Esophagus (tissue), 2 donors: ENCODE measurements around the gene DCP1B. TPM values are rescaled to one million over a fixed set of nuclear protein-coding genes. Genes with fewer than 3 reads are reported as not detected.

Experiments
- H3K27ac ChIP-seq, 2 donors: one replicate each; pipeline ENCODE4 v1.5.1; 2013; ENCODE audit warnings: low read depth in 2 of 2, mild to moderate bottlenecking in 2 of 2, inconsistent platforms in 1 of 2, low read length in 1 of 2, moderate library complexity in 1 of 2
- H3K27me3 ChIP-seq, 2 donors: one replicate each; pipeline ENCODE4 v1.6.1; 2013; ENCODE audit warnings: low read length in 2 of 2, control low read depth in 1 of 2, mild to moderate bottlenecking in 1 of 2; ENCODE audit not compliant: insufficient read depth in 2 of 2, control insufficient read depth in 1 of 2
- H3K36me3 ChIP-seq, 2 donors: one replicate each; pipeline ENCODE4 v1.6.1; 2013; ENCODE audit warnings: low read length in 1 of 2; ENCODE audit not compliant: control insufficient read depth in 2 of 2, insufficient read depth in 2 of 2
- H3K4me1 ChIP-seq, 2 donors: one replicate each; pipeline ENCODE4 v1.6.1; 2013; ENCODE audit warnings: low read length in 1 of 2; ENCODE audit not compliant: control insufficient read depth in 2 of 2, insufficient read depth in 2 of 2
- H3K4me3 ChIP-seq, 2 donors: one replicate each; pipeline ENCODE4 v1.5.1; 2013; ENCODE audit warnings: low read length in 2 of 2, mild to moderate bottlenecking in 2 of 2, low read depth in 1 of 2, moderate library complexity in 1 of 2
- H3K9me3 ChIP-seq, 2 donors: one replicate each; pipeline ENCODE4 v1.6.1; 2013; ENCODE audit warnings: mild to moderate bottlenecking in 2 of 2, low read depth in 1 of 2, low read length in 1 of 2, moderate library complexity in 1 of 2; ENCODE audit not compliant: control insufficient read depth in 2 of 2, insufficient read depth in 1 of 2
- WGBS, 2 donors: extraction: QIAGEN DNeasy Blood & Tissue Kit; methylation state at CpG; one replicate each; pipeline ENCODE4 v1.1.7; 2013; 5-methylcytosine and 5-hydroxymethylcytosine counted together
- polyA plus RNA-seq, 2 donors: library from polyadenylated mRNA; stranded (reverse); fragments of 200-250 nt; gene quantifications; one replicate each; pipeline ENCODE4 v1.2.3, GENCODE V29; 2013
- donor health status: healthy with polysubstance abuse.
- donor health status: Bipolar disorder and iron deficiency.

DCP1B gene
- polyA plus RNA-seq, 2 donors = 2.6 to 5.2 TPM

GRCh38 chr12:2003676-2004112, 563 bp downstream of the DCP1B start:
- Histone ChIP-seq H3K4me3 (peak overlapping the region; percentile 73 to 99), H3K27ac (peak overlapping the region; percentile 90 to 95), H3K27me3 (no peaks in the 10 kb centered on the region), H3K4me1 (no peaks in the 10 kb centered on the region), H3K36me3 (no peaks in the 10 kb centered on the region), H3K9me3 (no peaks in the 10 kb centered on the region)
- WGBS, 2 donors = 1% methylated on average over 13 of the region's 13 CpGs

- H3K4me3 ChIP-seq = no peak overlapping the region
- 90 to 92% methylated on average over 4 of the region's 4 CpGs for WGBS, 2 donors
- peak overlapping the region in 1 of 2 donors; percentile 0 for H3K27ac ChIP-seq
- no peaks in the 10 kb centered on the region for H3K27me3 ChIP-seq
- H3K36me3 ChIP-seq = no peaks in the 10 kb centered on the region
- no peaks in the 10 kb centered on the region for H3K4me1 ChIP-seq
- no peaks in the 10 kb centered on the region for H3K9me3 ChIP-seq
Measured at GRCh38 chr12:1995205-1995896, 8.9 kb downstream of the DCP1B start.

- no peak overlapping the region for H3K4me3 ChIP-seq
- H3K4me1 ChIP-seq = no peaks in the 10 kb centered on the region
- no peak overlapping the region for H3K27ac ChIP-seq
- 88 to 97% methylated on average over 1 of the region's 1 CpG for WGBS, 2 donors
- H3K9me3 ChIP-seq = no peaks in the 10 kb centered on the region
- H3K27me3 ChIP-seq = no peaks in the 10 kb centered on the region
- H3K36me3 ChIP-seq = no peaks in the 10 kb centered on the region
Measured at GRCh38 chr12:1994429-1995143, 9.7 kb downstream of the DCP1B start.

- Histone ChIP-seq H3K27ac (no peak overlapping the region), H3K36me3 (no peaks in the 10 kb centered on the region), H3K27me3 (no peaks in the 10 kb centered on the region), H3K4me3 (no peak overlapping the region), H3K4me1 (no peaks in the 10 kb centered on the region), H3K9me3 (no peaks in the 10 kb centered on the region)
- 58 to 72% methylated on average over 2 of the region's 2 CpGs for WGBS, 2 donors
Measured at GRCh38 chr12:1993871-1994371, 10.3 kb downstream of the DCP1B start.

GRCh38 chr12:1993341-1993740, 10.9 kb downstream of the DCP1B start:
- Histone ChIP-seq H3K36me3 (no peaks in the 10 kb centered on the region), H3K27me3 (no peaks in the 10 kb centered on the region), H3K27ac (peak overlapping the region in 1 of 2 donors; percentile 8), H3K9me3 (no peaks in the 10 kb centered on the region), H3K4me3 (no peak overlapping the region), H3K4me1 (no peaks in the 10 kb centered on the region)
- WGBS, 2 donors = 24 to 26% methylated on average over 2 of the region's 2 CpGs

GRCh38 chr12:1992732-1993131, 11.5 kb downstream of the DCP1B start:
- no peaks in the 10 kb centered on the region for H3K36me3 ChIP-seq
- WGBS, 2 donors = 86 to 89% methylated on average over 3 of the region's 3 CpGs
- H3K27ac ChIP-seq = peak overlapping the region in 1 of 2 donors; percentile 28

GRCh38 chr12:1989111-1989510, 15.1 kb downstream of the DCP1B start:
- Histone ChIP-seq H3K36me3 (no peaks in the 10 kb centered on the region), H3K4me1 (no peaks in the 10 kb centered on the region), H3K9me3 (no peaks in the 10 kb centered on the region), H3K27ac (no peak overlapping the region), H3K27me3 (no peaks in the 10 kb centered on the region), H3K4me3 (no peak overlapping the region)
- WGBS, 2 donors = 99% methylated on average over 4 of the region's 4 CpGs

More at GRCh38 chr12:1992732-1993131, 11.5 kb downstream of the DCP1B start:
- no peak overlapping the region for H3K4me3 ChIP-seq
- H3K4me1 ChIP-seq = no peaks in the 10 kb centered on the region
- no peaks in the 10 kb centered on the region for H3K27me3 ChIP-seq
- no peaks in the 10 kb centered on the region for H3K9me3 ChIP-seq

GRCh38 chr12:1984759-1985158, 19.5 kb downstream of the DCP1B start:
- no peaks in the 10 kb centered on the region for H3K27me3 ChIP-seq
- H3K9me3 ChIP-seq = no peaks in the 10 kb centered on the region
- H3K36me3 ChIP-seq = no peaks in the 10 kb centered on the region

GRCh38 chr12:1980282-1980681, 24.0 kb downstream of the DCP1B start:
- Histone ChIP-seq H3K9me3 (no peaks in the 10 kb centered on the region), H3K27me3 (no peaks in the 10 kb centered on the region), H3K36me3 (no peaks in the 10 kb centered on the region), H3K4me1 (no peaks in the 10 kb centered on the region), H3K27ac (no peak overlapping the region), H3K4me3 (no peak overlapping the region)
- 96 to 98% methylated on average over 2 of the region's 2 CpGs for whole genome bisulfite sequencing, 2 donors

More at GRCh38 chr12:1984759-1985158, 19.5 kb downstream of the DCP1B start:
- Histone ChIP-seq H3K4me1 (no peaks in the 10 kb centered on the region), H3K27ac (no peak overlapping the region), H3K4me3 (no peak overlapping the region)
